22Rv1 (cell line): ENCODE data around the gene MYO1D.

Source experiments
- ZFX ChIP-seq: fragments of 450-650 bp; IDR thresholded peaks from 2 replicates; pipeline ENCODE4 v1.6.1; 2017; ENCODE audit warnings: antibody characterized with exemption, borderline replicate concordance
- TF ChIP-seq, protein P1 (sequence below): fragments of 450-650 bp; IDR thresholded peaks from 2 replicates; pipeline ENCODE4 v1.5.1; 2017; ENCODE audit warnings: mild to moderate bottlenecking

GRCh38 chr17:32875923-32876416 is 954 bp downstream of the MYO1D start:
- TF ChIP-seq, protein P1, sequence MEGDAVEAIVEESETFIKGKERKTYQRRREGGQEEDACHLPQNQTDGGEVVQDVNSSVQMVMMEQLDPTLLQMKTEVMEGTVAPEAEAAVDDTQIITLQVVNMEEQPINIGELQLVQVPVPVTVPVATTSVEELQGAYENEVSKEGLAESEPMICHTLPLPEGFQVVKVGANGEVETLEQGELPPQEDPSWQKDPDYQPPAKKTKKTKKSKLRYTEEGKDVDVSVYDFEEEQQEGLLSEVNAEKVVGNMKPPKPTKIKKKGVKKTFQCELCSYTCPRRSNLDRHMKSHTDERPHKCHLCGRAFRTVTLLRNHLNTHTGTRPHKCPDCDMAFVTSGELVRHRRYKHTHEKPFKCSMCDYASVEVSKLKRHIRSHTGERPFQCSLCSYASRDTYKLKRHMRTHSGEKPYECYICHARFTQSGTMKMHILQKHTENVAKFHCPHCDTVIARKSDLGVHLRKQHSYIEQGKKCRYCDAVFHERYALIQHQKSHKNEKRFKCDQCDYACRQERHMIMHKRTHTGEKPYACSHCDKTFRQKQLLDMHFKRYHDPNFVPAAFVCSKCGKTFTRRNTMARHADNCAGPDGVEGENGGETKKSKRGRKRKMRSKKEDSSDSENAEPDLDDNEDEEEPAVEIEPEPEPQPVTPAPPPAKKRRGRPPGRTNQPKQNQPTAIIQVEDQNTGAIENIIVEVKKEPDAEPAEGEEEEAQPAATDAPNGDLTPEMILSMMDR, result no peak
- no peak for TF ChIP-seq ZFX
